Panc1 (cell line): Measurements from ENCODE around the gene FANCC. TPM values are rescaled to one million over a fixed set of nuclear protein-coding genes. Genes with fewer than 3 reads are reported as not detected.

Experiments
- ATAC-seq: fragments of 200-7000 bp; cut with Tn5 transposase; 2 replicates; pipeline ENCODE4 v1.9.1; 2020; ENCODE audit warnings: mild to moderate bottlenecking, moderate library complexity
- BruUV-seq: library from RNA; stranded (reverse); fragments of 400-500 nt; replicated peaks from 2 replicates; lab custom pipeline; 2021; lab: Mats Ljungman, UMichigan
- CTCF ChIA-PET: fragments of 300-600 bp; sonication (Branson Sonifier 250); formaldehyde crosslinking; loops from one replicate; lab custom pipeline; 2022; ENCODE audit warnings: antibody characterized with exemption; lab: Charles Lee
- POLR2A ChIA-PET: fragments of 300-600 bp; sonication (Branson Sonifier 250); formaldehyde crosslinking; loops from one replicate; lab custom pipeline; 2022; ENCODE audit warnings: antibody characterized with exemption; lab: Charles Lee
- DNase-seq: peaks from one replicate; pipeline ENCODE4 v3.0.0-alpha.2; 2010; ENCODE audit warnings: low read depth, low spot score
- H3K27ac ChIP-seq: 2 replicates; pipeline ENCODE4 v1.5.1; 2011; ENCODE audit warnings: mild to moderate bottlenecking, low read length, inconsistent platforms
- H3K27me3 ChIP-seq: fragments of 200-500 bp; sonication (Bioruptor generic); 2 replicates; pipeline ENCODE4 v1.6.0; 2014; ENCODE audit warnings: low read length, inconsistent platforms; ENCODE audit not compliant: control insufficient read depth, insufficient read depth
- H3K36me3 ChIP-seq: fragments of 200-500 bp; sonication (Bioruptor generic); 2 replicates; pipeline ENCODE4 v1.5.1; 2014; ENCODE audit warnings: inconsistent platforms, mild to moderate bottlenecking, low read length, moderate library complexity; ENCODE audit not compliant: control insufficient read depth, insufficient read depth
- H3K4me1 ChIP-seq: 2 replicates; pipeline ENCODE4 v1.5.1; 2011; ENCODE audit warnings: inconsistent platforms, mild to moderate bottlenecking, low read length, moderate library complexity; ENCODE audit not compliant: control insufficient read depth, insufficient read depth
- H3K4me3 ChIP-seq, 2 experiments: 2 replicates each; pipeline ENCODE4 v1.5.1; 2011 to 2012; ENCODE audit warnings: low read depth in 2 of 2, low read length in 2 of 2, mild to moderate bottlenecking in 2 of 2, inconsistent platforms in 1 of 2, moderate library complexity in 1 of 2
- H3K9me3 ChIP-seq: fragments of 200-500 bp; sonication (Bioruptor generic); 2 replicates; pipeline ENCODE4 v1.5.1; 2014; ENCODE audit warnings: low read depth, mild to moderate bottlenecking, inconsistent platforms, low read length, moderate library complexity; ENCODE audit not compliant: control insufficient read depth, insufficient read depth
- POLR2AphosphoS5 ChIP-seq: IDR thresholded peaks from 2 replicates; pipeline ENCODE4 v1.6.1; 2012; ENCODE audit warnings: mild to moderate bottlenecking, low read depth, low read length, moderate library complexity
- REST ChIP-seq, 2 experiments: IDR thresholded peaks; 2 replicates each; pipeline ENCODE4 v1.6.1; 2011 to 2012; ENCODE audit warnings: low read depth in 2 of 2, control low read depth in 1 of 2, low read length in 1 of 2, mild to moderate bottlenecking in 1 of 2, moderate library complexity in 1 of 2; ENCODE audit not compliant: insufficient read depth in 1 of 2
- SIN3A ChIP-seq: IDR thresholded peaks from 2 replicates; pipeline ENCODE4 v1.6.1; 2012; ENCODE audit warnings: low read depth, mild to moderate bottlenecking, low read length, moderate library complexity, borderline replicate concordance; ENCODE audit not compliant: insufficient read depth
- TCF7L2 ChIP-seq: IDR thresholded peaks from 2 replicates; pipeline ENCODE4 v1.6.1; 2011; ENCODE audit warnings: mild to moderate bottlenecking, low read depth, low read length, inconsistent platforms
- in situ Hi-C: cut with HindIII; loops from 2 replicates; pipeline ENCODE4 v1.10.0; 2016; ENCODE audit warnings: low sequenced_read_pairs, low pct_unique_long_range_greater_than_20kb
- intact Hi-C: fragments of 100-400 bp; cut with micrococcal nuclease; formaldehyde crosslinking; loops from one replicate; pipeline ENCODE4 v1.10.0; 2022; ENCODE audit not compliant: unreplicated experiment
- total RNA-seq: library from RNA; stranded (reverse); gene quantifications from one replicate; pipeline ENCODE4 v1.2.1, GENCODE V29; 2021; ENCODE audit not compliant: unreplicated experiment
- TF ChIP-seq, protein P1 (sequence below): fragments of 450-650 bp; IDR thresholded peaks from 2 replicates; pipeline ENCODE4 v1.5.1; 2017; ENCODE audit warnings: mild to moderate bottlenecking

FANCC gene
- total RNA-seq, 1 experiment from 2014 or later, result 17.8 TPM

DNA sequence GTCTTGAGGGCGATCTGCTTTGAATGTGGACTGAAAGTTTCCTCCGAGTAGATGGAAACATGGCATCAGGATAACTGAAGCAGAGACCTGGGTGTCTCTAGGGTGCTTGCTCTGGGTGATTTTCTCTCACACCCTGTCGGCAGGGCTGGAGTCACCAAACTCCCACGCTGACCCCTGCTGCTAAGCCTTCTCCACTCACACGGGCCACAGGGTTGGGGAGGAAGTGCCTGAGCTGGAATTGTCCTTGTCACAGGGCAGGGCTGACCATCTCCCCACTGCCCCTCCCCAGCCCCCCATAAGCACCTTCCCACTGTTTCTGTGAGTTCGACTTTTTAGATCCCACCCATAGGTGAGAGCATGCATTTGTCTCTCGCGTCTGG is 212.9 kb downstream of the FANCC start:
- TF ChIP-seq, protein P1, sequence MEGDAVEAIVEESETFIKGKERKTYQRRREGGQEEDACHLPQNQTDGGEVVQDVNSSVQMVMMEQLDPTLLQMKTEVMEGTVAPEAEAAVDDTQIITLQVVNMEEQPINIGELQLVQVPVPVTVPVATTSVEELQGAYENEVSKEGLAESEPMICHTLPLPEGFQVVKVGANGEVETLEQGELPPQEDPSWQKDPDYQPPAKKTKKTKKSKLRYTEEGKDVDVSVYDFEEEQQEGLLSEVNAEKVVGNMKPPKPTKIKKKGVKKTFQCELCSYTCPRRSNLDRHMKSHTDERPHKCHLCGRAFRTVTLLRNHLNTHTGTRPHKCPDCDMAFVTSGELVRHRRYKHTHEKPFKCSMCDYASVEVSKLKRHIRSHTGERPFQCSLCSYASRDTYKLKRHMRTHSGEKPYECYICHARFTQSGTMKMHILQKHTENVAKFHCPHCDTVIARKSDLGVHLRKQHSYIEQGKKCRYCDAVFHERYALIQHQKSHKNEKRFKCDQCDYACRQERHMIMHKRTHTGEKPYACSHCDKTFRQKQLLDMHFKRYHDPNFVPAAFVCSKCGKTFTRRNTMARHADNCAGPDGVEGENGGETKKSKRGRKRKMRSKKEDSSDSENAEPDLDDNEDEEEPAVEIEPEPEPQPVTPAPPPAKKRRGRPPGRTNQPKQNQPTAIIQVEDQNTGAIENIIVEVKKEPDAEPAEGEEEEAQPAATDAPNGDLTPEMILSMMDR, result no peak
- TF ChIP-seq REST (IDR thresholded peaks at IDR 0.05; ENCODE audit: insufficient read depth in 1 of 2, low read depth in 2 of 2, low read length in 1 of 2) (no peak), TCF7L2 (no peak), SIN3A (no peak), POLR2AphosphoS5 (no peak)
- H3K27me3 ChIP-seq, result no peaks in the 10 kb centered on the region
- no peaks in the 10 kb centered on the region for H3K9me3 ChIP-seq
- intact Hi-C loops (no loop called here), in situ Hi-C loops (no loop called here)
- CTCF ChIA-PET, result no interaction called here
- H3K4me1 ChIP-seq, result no peaks in the 10 kb centered on the region
- no peak overlapping the region for H3K27ac ChIP-seq
- no peak overlapping the region for H3K4me3 ChIP-seq
- no peaks in the 10 kb centered on the region for H3K36me3 ChIP-seq
- DNase-seq (no peak), ATAC-seq (no peak)
- BruUV-seq, result no TSS peak
- POLR2A ChIA-PET, result interaction anchor here (0.5 kb wide), 1 partner anchor 57 kb away, joined by 3 read pairs; no protein-coding TSS in a partner anchor

DNA sequence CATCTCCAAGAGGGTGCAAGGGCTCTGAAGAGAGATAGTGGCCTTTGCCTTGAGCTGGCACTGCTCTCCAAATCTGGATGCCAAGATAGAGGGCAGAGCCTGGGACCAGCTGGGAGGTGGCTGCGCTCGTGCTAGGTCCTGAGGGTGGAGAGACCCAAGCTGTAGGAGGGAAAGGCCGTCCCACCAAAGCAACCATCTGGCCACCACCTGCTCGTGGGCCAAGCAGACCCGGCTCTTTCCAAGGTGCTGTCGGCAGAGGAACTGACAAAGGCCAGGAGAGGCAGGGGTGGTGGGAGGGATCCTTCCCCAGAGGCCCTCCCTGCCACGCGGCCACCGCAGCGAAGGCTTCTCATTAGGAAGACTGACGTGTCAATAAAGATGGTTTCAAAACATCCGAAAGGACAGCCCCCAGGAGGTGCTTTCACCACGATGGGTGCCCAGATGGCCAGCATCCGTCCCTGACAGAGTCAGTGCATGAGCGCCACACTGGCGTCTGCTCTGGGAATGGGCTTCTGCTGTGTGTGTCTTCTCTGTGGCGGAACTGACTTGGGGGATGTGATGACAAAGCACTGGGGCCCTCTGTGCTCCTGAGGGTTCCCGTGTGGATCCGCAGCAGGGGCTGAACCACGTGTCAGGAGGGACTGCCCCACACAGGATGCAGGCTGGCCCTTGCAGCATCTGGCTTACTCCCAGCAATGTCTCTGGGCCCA is 213.5 kb downstream of the FANCC start:
- Histone ChIP-seq H3K27ac (no peak overlapping the region), H3K27me3 (no peaks in the 10 kb centered on the region), H3K9me3 (no peaks in the 10 kb centered on the region), H3K4me3 (no peak overlapping the region), H3K4me1 (no peaks in the 10 kb centered on the region), H3K36me3 (no peaks in the 10 kb centered on the region)
- ATAC-seq (no peak), DNase-seq (no peak)
- intact Hi-C loops (no loop called here), in situ Hi-C loops (no loop called here)
- POLR2A ChIA-PET, result no interaction called here
- CTCF ChIA-PET, result no interaction called here
- TF ChIP-seq SIN3A, result no peak
- TF ChIP-seq TCF7L2, result no peak
- TF ChIP-seq POLR2AphosphoS5, result no peak
- TF ChIP-seq, protein P1, result no peak
- TF ChIP-seq REST (IDR thresholded peaks at IDR 0.05; ENCODE audit: insufficient read depth in 1 of 2, low read depth in 2 of 2, low read length in 1 of 2), result no peak
- BruUV-seq, result no TSS peak
